H1 (cell line): ENCODE measurements around the gene C1QL1. TPM values are rescaled to one million over a fixed set of nuclear protein-coding genes. Genes with fewer than 3 reads are reported as not detected.

Source experiments
- CTCF ChIA-PET: fragments of 300-600 bp; sonication (Branson Sonifier 250); formaldehyde crosslinking; loops from one replicate; lab custom pipeline; 2021; ENCODE audit not compliant: partially characterized antibody; lab: Charles Lee
- POLR2A ChIA-PET: fragments of 300-600 bp; sonication (Branson Sonifier 250); formaldehyde crosslinking; loops from one replicate; lab custom pipeline; 2021; ENCODE audit warnings: inconsistent platforms; ENCODE audit not compliant: partially characterized antibody; lab: Charles Lee
- DNase-seq, 2 experiments: peaks; one replicate each; pipeline versions ENCODE4 v3.0.0 to v3.0.0-alpha.2; 2010 to 2022; ENCODE audit warnings: low spot score in 2 of 2, low read depth in 1 of 2, mixed read lengths in 1 of 2
- FAIRE-seq: peaks from 2 replicates; lab custom pipeline; 2011; peaks lifted over from hg19 to GRCh38; lab: Jason Lieb, UNC
- H2AFZ ChIP-seq: 2 replicates; pipeline ENCODE4 v1.8.1; 2012; ENCODE audit warnings: low read length, inconsistent platforms
- H2AK5ac ChIP-seq: 2 replicates; pipeline ENCODE4 v1.6.1; 2013; ENCODE audit warnings: low read depth, low read length
- H2BK120ac ChIP-seq: replicated peaks from 2 replicates; pipeline ENCODE3; 2013; ENCODE audit warnings: low read depth, low read length, inconsistent platforms
- H2BK12ac ChIP-seq: 2 replicates; pipeline ENCODE4 v1.6.1; 2013; ENCODE audit warnings: low read depth, low read length
- H2BK15ac ChIP-seq: 2 replicates; pipeline ENCODE4 v1.6.1; 2013; ENCODE audit warnings: low read length
- H2BK20ac ChIP-seq: 2 replicates; pipeline ENCODE4 v1.6.1; 2013; ENCODE audit warnings: low read length
- H2BK5ac ChIP-seq: 2 replicates; pipeline ENCODE4 v1.6.1; 2013; ENCODE audit warnings: low read depth, low read length
- H3K14ac ChIP-seq: 2 replicates; pipeline ENCODE4 v1.6.1; 2013; ENCODE audit warnings: inconsistent platforms; ENCODE audit not compliant: insufficient read length
- H3K18ac ChIP-seq: 2 replicates; pipeline ENCODE4 v1.6.1; 2013; ENCODE audit warnings: low read length; ENCODE audit errors: extremely low read depth
- H3K23ac ChIP-seq: 2 replicates; pipeline ENCODE4 v1.6.1; 2013; ENCODE audit warnings: inconsistent platforms; ENCODE audit not compliant: insufficient read length
- H3K23me2 ChIP-seq: 2 replicates; pipeline ENCODE4 v1.6.1; 2013; ENCODE audit warnings: low read depth, low read length
- H3K27ac ChIP-seq: 2 replicates; pipeline ENCODE4 v1.6.1; 2011; ENCODE audit warnings: low read depth, low read length, inconsistent platforms
- H3K27me3 ChIP-seq, 4 experiments: replicated peaks in 1 of 4; 1 replicate in 1 of 4; 2 replicates in 3 of 4; pipeline versions ENCODE4 v1.6.1 to v1.8.1; 2011 to 2013; ENCODE audit warnings: low read length in 3 of 4, mild to moderate bottlenecking in 3 of 4, inconsistent platforms in 2 of 4, mixed read lengths in 2 of 4, moderate library complexity in 1 of 4; ENCODE audit not compliant: control insufficient read depth in 3 of 4, insufficient read depth in 3 of 4; ENCODE audit errors: extremely low read depth in 1 of 4
- H3K36me3 ChIP-seq, 4 experiments: 2 replicates each; pipeline versions ENCODE4 v1.6.1 to v1.8.1; 2011 to 2013; ENCODE audit warnings: mild to moderate bottlenecking in 4 of 4, low read length in 3 of 4, moderate library complexity in 2 of 4, control low read depth in 1 of 4, inconsistent platforms in 1 of 4; ENCODE audit not compliant: insufficient read depth in 4 of 4, control insufficient read depth in 2 of 4
- H3K4ac ChIP-seq: replicated peaks from 2 replicates; pipeline ENCODE3; 2013; ENCODE audit warnings: low read length, low read depth, mixed read lengths, inconsistent platforms; ENCODE audit not compliant: insufficient read length
- H3K4me1 ChIP-seq, 4 experiments: replicated peaks in 1 of 4; 1 replicate in 1 of 4; 2 replicates in 3 of 4; pipeline versions ENCODE4 v1.6.1 to v1.8.1; 2011 to 2013; ENCODE audit warnings: low read length in 3 of 4, inconsistent platforms in 2 of 4, mixed read lengths in 1 of 4; ENCODE audit not compliant: insufficient read depth in 4 of 4, control insufficient read depth in 3 of 4
- H3K4me2 ChIP-seq, 2 experiments: 2 replicates each; pipeline versions ENCODE4 v1.6.1 to v1.8.1; 2011 to 2013; ENCODE audit warnings: low read depth in 2 of 2, low read length in 2 of 2, control low read depth in 1 of 2, inconsistent platforms in 1 of 2, mild to moderate bottlenecking in 1 of 2; ENCODE audit not compliant: insufficient read depth in 1 of 2
- H3K4me3 ChIP-seq, 4 experiments: fragments of 200-600, 300-600 bp in 1 of 4; sonication (generic), shearing (Covaris generic), sonication (Bioruptor Twin) in 1 of 4; 2 replicates each; pipeline versions ENCODE4 v1.5.1 to v1.8.1; 2011 to 2016; ENCODE audit warnings: low read length in 4 of 4, low read depth in 3 of 4, control low read depth in 2 of 4, inconsistent platforms in 2 of 4, mild to moderate bottlenecking in 2 of 4, mixed read lengths in 1 of 4, moderate library complexity in 1 of 4; ENCODE audit not compliant: insufficient read depth in 2 of 4; ENCODE audit errors: extremely low read depth in 1 of 4
- H3K56ac ChIP-seq: replicated peaks from 2 replicates; pipeline ENCODE3; 2013; ENCODE audit warnings: low read depth, mild to moderate bottlenecking, mixed read lengths, low read length, inconsistent platforms; ENCODE audit not compliant: insufficient read length
- H3K79me1 ChIP-seq: 2 replicates; pipeline ENCODE4 v1.6.1; 2013; ENCODE audit warnings: low read depth, low read length, control low read depth
- H3K79me2 ChIP-seq, 2 experiments: 2 replicates each; pipeline versions ENCODE4 v1.6.1 to v1.8.1; 2012 to 2013; ENCODE audit warnings: low read length in 2 of 2, mild to moderate bottlenecking in 2 of 2, inconsistent platforms in 1 of 2; ENCODE audit not compliant: insufficient read depth in 2 of 2, control insufficient read depth in 1 of 2
- H3K9ac ChIP-seq, 4 experiments: replicated peaks in 1 of 4; 1 replicate in 1 of 4; 2 replicates in 3 of 4; pipeline versions ENCODE4 v1.6.1 to v1.8.1; 2011 to 2013; ENCODE audit warnings: low read depth in 3 of 4, low read length in 3 of 4, control low read depth in 2 of 4, mild to moderate bottlenecking in 2 of 4, moderate library complexity in 2 of 4, inconsistent platforms in 1 of 4; ENCODE audit errors: extremely low read depth in 1 of 4
- H3K9me3 ChIP-seq, 2 experiments: 2 replicates each; pipeline versions ENCODE4 v1.6.1 to v1.8.1; 2012 to 2013; ENCODE audit warnings: mild to moderate bottlenecking in 2 of 2, moderate library complexity in 2 of 2, control low read depth in 1 of 2, inconsistent platforms in 1 of 2, low read depth in 1 of 2, low read length in 1 of 2, mixed read lengths in 1 of 2; ENCODE audit not compliant: insufficient read depth in 2 of 2
- H4K20me1 ChIP-seq, 2 experiments: replicated peaks in 1 of 2; 2 replicates each; pipeline versions ENCODE3 to v1.8.1; 2011 to 2013; ENCODE audit warnings: inconsistent platforms in 2 of 2, low read length in 2 of 2, mild to moderate bottlenecking in 1 of 2; ENCODE audit not compliant: insufficient read depth in 2 of 2, control insufficient read depth in 1 of 2
- H4K5ac ChIP-seq: 2 replicates; pipeline ENCODE4 v1.6.1; 2013; ENCODE audit warnings: low read length, low read depth, mixed read lengths, inconsistent platforms; ENCODE audit not compliant: insufficient read length
- H4K8ac ChIP-seq: 2 replicates; pipeline ENCODE4 v1.8.0; 2013; ENCODE audit warnings: mild to moderate bottlenecking, moderate library complexity, low read length, inconsistent platforms; ENCODE audit not compliant: insufficient read depth; ENCODE audit errors: extremely low read depth
- H4K91ac ChIP-seq: replicated peaks from 2 replicates; pipeline ENCODE3; 2013; ENCODE audit warnings: low read length, mixed read lengths, inconsistent platforms; ENCODE audit not compliant: insufficient read length
- ATF2 ChIP-seq: IDR thresholded peaks from 2 replicates; pipeline ENCODE4 v1.6.1; 2012; ENCODE audit warnings: low read length, inconsistent platforms
- CEBPB ChIP-seq: IDR thresholded peaks from 2 replicates; pipeline ENCODE4 v1.6.1; 2012; ENCODE audit warnings: low read depth, low read length
- CREB1 ChIP-seq: IDR thresholded peaks from 2 replicates; pipeline ENCODE4 v1.6.1; 2012; ENCODE audit warnings: inconsistent platforms
- PHF8 ChIP-seq: fragments of 200-600 bp; sonication (generic); conservative IDR thresholded peaks from 2 replicates; pipeline ENCODE4 v1.7.1; 2012; ENCODE audit warnings: low read depth, mild to moderate bottlenecking, inconsistent platforms, low read length, moderate library complexity
- TAF1 ChIP-seq: IDR thresholded peaks from 2 replicates; pipeline ENCODE4 v1.6.1; 2011; ENCODE audit warnings: mild to moderate bottlenecking, low read depth, low read length
- YY1 ChIP-seq: IDR thresholded peaks from 2 replicates; pipeline ENCODE4 v1.6.1; 2011; ENCODE audit warnings: low read depth, mild to moderate bottlenecking, low read length
- polyA plus RNA-seq, 7 experiments: library from polyadenylated mRNA; depleted of rRNA in 3 of 7; stranded (reverse) in 5 of 7; unstranded in 2 of 7; fragments of >200 nt in 5 of 7; fragments of 200-250 nt in 2 of 7; gene quantifications; 1 replicate in 5 of 7; 2 replicates in 1 of 7; 4 replicates in 1 of 7; pipeline versions ENCODE4 v1.2.1 to v1.2.3, GENCODE V29; 2011 to 2013; ENCODE audit warnings: missing spikeins in 2 of 7, mixed read lengths in 2 of 7
- total RNA-seq: library from RNA; stranded (reverse); fragmentation: NEBNext Ultra II Directional; extraction: Animal tissue kit (Norgen Biotek cat#: 25700); gene quantifications from 2 replicates; pipeline ENCODE4 v1.2.1, GENCODE V29; 2021

The C1QL1 gene
- total and polyA plus RNA-seq, 2 of the 8 experiments (the other 6 are each of a cell fraction or from before 2014, with no cell fraction given), result 7.6 to 10.5 TPM

GRCh38 chr17:44998646-44999045 is 30.5 kb upstream of the C1QL1 start:
- no peaks in the 10 kb centered on the region for H4K20me1 ChIP-seq
- H2BK120ac ChIP-seq, result no peak overlapping the region
- H4K5ac ChIP-seq, result no peak overlapping the region
- FAIRE-seq (no peak), DNase-seq (no peak)
- no peaks in the 10 kb centered on the region for H3K23me2 ChIP-seq
- TF ChIP-seq CEBPB (no peak), TAF1 (no peak), ATF2 (no peak), PHF8 (no peak), YY1 (no peak), CREB1 (no peak)
- no peak overlapping the region for H2AK5ac ChIP-seq
- no peak overlapping the region for H2BK5ac ChIP-seq
- H3K27ac ChIP-seq, result no peak overlapping the region
- no peak overlapping the region for H3K4me3 ChIP-seq
- no peaks in the 10 kb centered on the region; a peak in 1 of 4 replicates for H3K79me2 ChIP-seq
- H2BK12ac ChIP-seq, result no peak overlapping the region
- no peak overlapping the region for H3K23ac ChIP-seq
- H3K18ac ChIP-seq, result no peak overlapping the region
- no peak overlapping the region for H3K9ac ChIP-seq
- no peak overlapping the region for H3K56ac ChIP-seq
- H3K4ac ChIP-seq, result no peak overlapping the region
- H3K79me1 ChIP-seq, result no peaks in the 10 kb centered on the region
- POLR2A ChIA-PET, result no interaction called here
- H3K4me1 ChIP-seq, result peaks cover 0 to 4% (median 0%) of the 10 kb centered on the region in 4 experiments; a peak in 4 of 7 replicates
- no peak overlapping the region for H3K4me2 ChIP-seq
- H3K27me3 ChIP-seq, result peaks cover 0 to 6% (median 1%) of the 10 kb centered on the region in 4 experiments; a peak in 2 of 7 replicates
- no peaks in the 10 kb centered on the region for H3K36me3 ChIP-seq
- H3K14ac ChIP-seq, result no peak overlapping the region
- peaks cover 0 to 7% of the 10 kb centered on the region in 2 experiments; a peak in 2 of 4 replicates for H3K9me3 ChIP-seq
- H4K91ac ChIP-seq, result no peak overlapping the region
- no peak overlapping the region for H2BK15ac ChIP-seq
- H2AFZ ChIP-seq, result no peak overlapping the region
- CTCF ChIA-PET, result interaction anchor here (1.0 to 16.0 kb wide), 8 partner anchors 8 to 134 kb away, joined by 3 to 102 read pairs (median 4); no protein-coding TSS in a partner anchor
- H2BK20ac ChIP-seq, result no peak overlapping the region
- H4K8ac ChIP-seq, result no peak overlapping the region
